Ureter (tissue), 1 donor: ENCODE measurements around the gene SYNDIG1L. TPM values are rescaled to one million over a fixed set of nuclear protein-coding genes. Genes with fewer than 3 reads are reported as not detected.
A peak's percentile ranks its signal among the peaks of the same experiment; 100 is the strongest.

Source experiments
- DNase-seq: peaks from one replicate; pipeline ENCODE4 v3.0.0-alpha.2; 2020; ENCODE audit warnings: low spot score
- total RNA-seq: library from RNA; stranded (reverse); gene quantifications from one replicate; pipeline ENCODE4 v1.2.4, GENCODE V29; 2023
- donor health status: DM: yes; HTN: yes; CAD: no.

The SYNDIG1L gene
- total RNA-seq, 1 donor from 2014 or later: 0.18 TPM

DNA sequence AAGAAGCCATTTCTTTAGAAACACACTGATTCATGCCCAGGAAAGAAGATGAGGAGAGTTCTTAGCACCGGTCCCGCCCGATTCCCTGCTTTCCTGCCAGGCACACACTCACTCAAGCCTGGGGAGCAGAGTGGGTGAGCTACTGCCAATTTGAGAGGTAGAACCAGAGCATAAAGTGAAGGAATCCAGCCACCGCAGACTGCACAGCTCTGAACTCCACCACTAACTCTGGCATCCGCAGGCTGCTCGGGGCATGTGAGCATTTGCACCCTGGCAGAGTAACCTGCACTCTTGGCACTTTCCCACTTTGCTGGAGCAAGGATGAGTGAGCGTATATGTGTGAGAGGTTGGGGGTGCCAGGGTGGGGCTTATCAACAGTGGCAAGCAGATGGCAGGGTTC lies 4.0 kb upstream of the SYNDIG1L start:
- DNase-seq: no peak

- no peak for DNase-seq
These were observed 3.2 kb upstream of the SYNDIG1L start for GRCh38 chr14:74429221-74429691.

DNA sequence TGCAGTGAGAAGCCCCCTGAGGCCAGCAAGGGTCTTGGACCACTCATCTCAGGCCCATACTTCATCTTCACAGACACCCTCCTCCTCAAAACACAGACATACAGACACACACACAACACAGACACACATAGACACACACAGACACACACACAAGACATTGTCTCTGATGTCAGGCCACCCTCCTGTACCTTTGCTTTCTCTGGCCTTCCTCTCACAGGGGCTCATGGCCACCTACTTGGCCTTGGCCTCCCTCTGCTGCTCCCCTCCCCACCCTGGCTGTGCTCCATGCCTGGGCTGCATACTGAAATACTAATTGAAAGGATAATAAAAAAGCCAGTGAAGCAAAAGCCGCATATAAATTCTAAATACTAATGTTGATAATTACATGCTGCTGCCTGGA lies 1.6 kb upstream of the SYNDIG1L start:
- DNase-seq: peak; percentile 6

DNA sequence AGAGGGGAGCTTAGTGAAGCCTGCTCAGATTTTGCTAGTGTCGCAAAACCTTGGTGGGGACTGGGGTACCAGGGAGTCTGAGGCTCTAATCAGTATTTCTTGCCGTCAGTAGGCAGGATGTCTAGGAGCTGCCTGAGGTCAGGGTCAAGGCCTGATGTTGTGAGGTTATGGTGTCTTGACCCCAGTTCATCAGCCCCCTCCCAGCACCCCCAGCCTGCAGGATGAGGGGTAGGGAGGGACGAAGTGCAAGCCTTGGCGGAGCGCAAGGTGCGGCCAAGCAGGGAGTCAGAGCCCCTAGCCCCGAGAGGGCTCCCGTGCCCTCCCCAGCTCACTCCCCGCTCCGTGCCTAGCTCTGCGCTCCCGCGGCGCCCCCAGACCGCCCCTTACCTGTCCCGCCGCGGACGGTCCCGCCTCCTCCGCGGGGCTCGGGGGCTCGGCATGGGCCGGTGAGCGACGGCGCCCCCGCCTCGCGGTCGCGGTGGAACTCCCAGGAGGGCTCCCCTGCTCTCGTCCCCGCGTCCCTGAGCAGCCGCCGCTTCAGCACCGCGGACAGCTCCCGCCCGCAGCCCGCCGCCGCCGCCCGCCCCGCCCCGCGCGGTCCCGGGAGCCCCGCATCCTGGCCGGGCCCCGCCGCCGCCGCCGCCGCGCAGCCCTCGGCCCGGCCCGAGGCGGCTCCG lies 347 bp downstream of the SYNDIG1L start:
- DNase-seq: no peak

DNA sequence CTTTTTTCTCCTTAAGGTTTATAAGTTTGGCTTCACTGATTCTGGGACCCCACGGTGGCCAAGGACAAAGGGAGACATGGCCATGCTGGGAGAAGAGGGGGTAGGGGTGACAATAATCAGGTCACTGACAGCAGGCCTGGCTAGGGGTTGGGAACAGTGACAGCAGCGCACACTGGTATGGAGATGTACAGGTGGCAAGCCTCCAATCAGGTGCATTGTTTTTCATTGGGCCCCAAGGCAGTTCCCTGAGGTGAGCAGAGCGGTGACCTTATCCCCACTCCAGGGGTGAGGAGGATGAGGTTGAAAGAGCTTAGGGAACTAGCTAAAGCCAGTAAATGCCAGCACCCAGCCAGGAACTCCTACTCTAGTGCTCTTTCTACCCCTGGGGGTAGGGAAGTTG lies 1.4 kb downstream of the SYNDIG1L start:
- DNase-seq: no peak

DNA sequence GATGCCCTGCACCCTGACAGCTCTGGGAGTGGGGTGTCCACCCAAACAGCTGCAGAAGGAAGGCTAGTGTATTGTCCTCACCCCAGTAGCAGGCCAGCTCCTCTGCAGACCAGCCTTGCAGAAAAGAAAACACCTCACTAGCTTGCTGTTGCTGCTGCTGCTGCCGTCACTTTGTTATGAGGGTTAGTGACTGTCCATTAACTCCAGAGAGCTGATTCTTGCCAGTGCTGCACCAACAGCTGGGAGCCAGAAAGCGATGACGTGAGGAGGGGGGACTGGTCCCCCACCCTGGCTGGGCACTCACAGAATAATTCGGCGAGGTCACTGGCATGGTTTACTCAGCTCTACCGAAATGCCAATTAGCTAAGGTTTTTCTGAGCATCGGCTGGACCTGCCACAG lies 2.8 kb downstream of the SYNDIG1L start:
- no peak for DNase-seq

- DNase-seq: no peak
These were observed 4.0 kb downstream of the SYNDIG1L start for GRCh38 chr14:74421981-74422380.

- no peak for DNase-seq
These were observed 6.9 kb downstream of the SYNDIG1L start for GRCh38 chr14:74419086-74419485.

- no peak for DNase-seq
These were observed 8.0 kb downstream of the SYNDIG1L start for GRCh38 chr14:74418031-74418430.

GRCh38 chr14:74417611-74418010 lies 8.4 kb downstream of the SYNDIG1L start:
- DNase-seq: no peak

- DNase-seq: no peak
These were observed 8.8 kb downstream of the SYNDIG1L start for GRCh38 chr14:74417201-74417600.

DNA sequence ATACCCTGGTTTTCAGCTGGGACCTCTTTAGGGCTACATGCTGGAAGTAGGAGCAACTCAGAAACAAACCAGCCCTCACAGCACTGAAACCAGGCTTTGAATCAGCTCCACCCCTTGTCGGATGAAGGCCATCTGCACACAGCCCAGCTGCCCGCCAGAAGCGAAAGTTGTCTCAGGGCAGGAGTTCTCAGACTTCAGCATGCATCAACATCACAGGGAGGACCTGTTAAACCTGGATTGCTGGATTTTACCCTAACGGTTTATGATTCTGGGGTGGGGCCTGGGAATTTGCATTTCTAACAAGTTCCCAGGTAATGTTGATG lies 10.9 kb downstream of the SYNDIG1L start:
- no peak for DNase-seq

DNA sequence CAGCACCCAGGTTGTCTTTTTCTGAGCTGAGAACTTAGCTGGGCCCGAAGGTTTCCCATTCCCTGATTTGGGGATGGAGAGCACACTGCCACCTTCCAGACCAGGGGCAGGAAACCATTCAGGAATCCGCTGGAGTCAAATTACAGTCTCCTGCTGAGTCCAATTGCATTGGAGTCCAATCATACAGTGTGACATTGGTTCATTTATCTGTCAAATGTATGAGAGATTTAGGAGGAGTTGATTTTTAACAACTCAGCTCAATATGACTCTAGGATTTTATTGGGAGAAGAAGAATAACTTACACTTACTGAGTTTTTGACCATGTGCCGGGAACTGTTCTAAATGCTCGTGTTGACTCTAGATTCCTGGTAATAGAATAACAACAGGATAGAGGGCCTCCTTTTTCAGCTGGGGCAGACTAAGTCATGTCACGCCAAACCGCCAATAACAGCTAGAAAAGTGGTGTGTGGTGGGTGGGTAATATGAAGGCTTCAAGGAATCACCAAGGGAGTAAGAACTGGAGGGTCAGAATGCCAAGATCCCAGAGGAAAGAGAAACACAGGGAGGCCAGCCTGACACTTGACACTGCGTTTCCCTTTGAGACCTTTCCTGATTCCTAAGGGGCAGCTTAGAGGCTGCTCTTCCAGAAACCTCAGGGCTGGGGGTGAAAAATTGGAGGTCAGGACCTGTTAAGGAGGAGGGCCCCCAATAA lies 11.5 kb downstream of the SYNDIG1L start:
- DNase-seq: no peak

DNA sequence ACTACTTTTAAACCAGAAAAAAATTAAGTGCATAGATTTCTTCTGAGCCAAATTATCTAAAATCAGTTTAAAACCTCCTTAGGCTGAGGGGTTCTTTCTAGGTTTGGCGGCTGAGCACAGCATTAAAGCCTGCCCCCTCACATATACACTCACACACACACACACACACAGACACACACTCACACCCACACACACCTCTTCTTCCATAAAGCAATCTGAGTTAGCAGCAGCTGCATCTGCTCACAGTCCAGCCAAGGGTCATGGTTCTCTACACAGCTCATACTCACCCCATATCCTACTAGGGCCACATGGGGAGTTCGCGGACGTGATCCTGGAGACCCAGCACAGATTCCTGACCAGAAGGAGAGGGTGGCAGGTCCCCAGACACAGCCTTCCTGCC lies 12.4 kb downstream of the SYNDIG1L start:
- no peak for DNase-seq

DNA sequence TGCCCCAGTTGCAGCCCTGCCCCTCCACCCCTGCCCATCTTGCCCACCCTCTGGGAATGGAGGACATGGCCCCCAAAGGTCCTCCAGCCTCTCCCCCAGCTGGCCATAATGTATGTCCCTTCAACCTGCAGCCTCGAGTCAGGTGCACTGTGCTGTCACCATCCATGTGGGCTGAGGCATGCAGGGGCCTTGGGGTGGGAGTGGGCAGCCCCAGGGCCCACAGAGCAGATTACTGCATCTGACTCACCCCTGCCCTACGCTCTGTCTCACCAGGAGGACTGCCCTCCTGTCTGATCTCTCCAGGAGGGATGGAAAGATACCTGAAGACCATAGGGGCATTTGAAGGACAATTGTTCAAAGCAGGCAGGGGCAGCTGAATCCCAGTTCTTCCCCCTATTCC lies 13.3 kb downstream of the SYNDIG1L start:
- no peak for DNase-seq

DNA sequence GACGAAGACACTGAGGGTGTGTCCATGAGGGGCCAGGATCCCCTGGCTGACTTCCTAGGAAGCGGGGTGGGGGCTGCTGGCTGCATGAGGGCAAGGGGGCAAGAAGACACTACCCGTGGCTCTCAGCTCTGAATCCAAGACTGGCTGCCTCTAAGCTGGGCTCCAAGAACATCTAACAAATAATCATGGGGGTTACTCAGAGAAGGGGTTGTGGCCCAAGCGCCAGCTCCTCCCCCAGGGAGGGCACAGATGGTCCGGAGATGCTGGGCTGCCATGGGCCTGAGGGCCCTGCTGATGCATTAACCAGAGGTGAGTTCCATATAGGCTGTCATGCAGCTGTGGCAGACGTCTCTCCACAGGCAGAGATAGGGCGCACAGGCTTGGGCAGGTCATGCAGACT lies 14.3 kb downstream of the SYNDIG1L start:
- no peak for DNase-seq

DNA sequence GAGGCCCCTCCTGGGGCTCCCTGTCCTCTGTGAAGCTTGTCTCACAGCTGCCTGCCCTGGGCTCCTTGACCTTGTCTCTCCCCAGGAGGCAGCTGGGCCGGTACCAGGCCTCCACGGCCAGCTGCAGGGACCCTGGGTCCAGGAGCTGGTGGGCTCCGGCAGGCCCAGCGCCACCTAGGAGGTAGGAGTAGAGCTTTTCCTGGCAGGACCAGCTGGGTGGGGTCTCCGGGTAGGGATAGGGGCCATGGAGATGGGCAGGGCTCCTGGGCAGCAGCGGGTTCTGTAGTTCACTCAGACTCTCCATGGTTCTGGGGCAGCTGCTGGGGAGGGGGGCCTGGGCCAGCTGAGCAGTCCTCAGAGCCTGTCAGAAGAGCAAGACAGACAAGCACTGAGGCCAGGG lies 16.6 kb downstream of the SYNDIG1L start:
- no peak for DNase-seq

- DNase-seq: no peak
These were observed 17.1 kb downstream of the SYNDIG1L start for GRCh38 chr14:74408870-74409269.

- no peak for DNase-seq
These were observed 18.2 kb downstream of the SYNDIG1L start for GRCh38 chr14:74407801-74408154.

DNA sequence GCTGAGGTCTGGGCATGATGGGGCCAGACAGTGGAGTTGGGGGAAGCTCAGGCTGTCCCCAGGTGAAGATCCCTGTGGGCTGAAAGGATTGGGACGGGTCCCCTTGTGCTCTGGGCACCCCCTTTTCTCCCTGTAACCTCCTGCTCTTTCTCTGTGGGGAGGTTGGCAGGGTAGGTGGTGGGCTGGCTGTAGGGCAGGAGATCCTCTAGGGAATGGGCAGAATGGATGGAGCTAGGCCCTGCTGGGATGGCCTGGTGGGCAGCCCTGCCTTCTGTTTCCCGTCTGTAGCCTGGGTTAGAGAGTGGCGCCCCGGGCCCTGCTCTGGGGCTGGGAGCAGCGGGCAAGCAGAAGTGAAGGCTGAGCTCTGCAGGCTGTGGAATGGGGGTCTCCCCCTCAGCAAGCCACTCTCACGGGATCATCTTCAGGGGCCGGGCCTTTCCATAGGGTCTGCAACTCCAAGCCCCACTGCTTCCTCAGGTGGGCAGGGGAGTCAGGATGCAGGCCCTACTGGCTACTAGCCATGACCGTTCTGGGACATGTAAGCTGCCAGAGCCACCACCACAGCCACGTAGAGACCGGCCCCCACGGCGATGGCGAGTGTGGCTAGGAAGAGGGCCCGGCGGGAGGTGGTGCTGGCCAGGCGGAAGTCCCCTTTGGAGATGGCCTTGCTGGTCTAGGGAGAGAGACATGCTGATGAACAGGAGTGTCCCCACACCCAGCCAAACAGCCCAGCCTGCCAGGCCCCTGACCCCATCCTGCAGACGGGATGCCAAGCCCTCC lies 18.8 kb downstream of the SYNDIG1L start:
- DNase-seq: no peak

GRCh38 chr14:74405663-74406062 lies 20.3 kb downstream of the SYNDIG1L start:
- no peak for DNase-seq

GRCh38 chr14:74404435-74404834 lies 21.6 kb downstream of the SYNDIG1L start:
- DNase-seq: no peak
